ENCODE measurements around the gene DAAM2.

DAAM2 gene

GRCh38 chr6:39790772-39791171 lies 1.4 kb upstream of the DAAM2 start:
- TF ChIP-seq CTCF (conservative IDR thresholded peaks at IDR 0.05) = no peak
- no peak overlapping the region for H3K27ac ChIP-seq

GRCh38 chr6:39791311-39791710 lies 865 bp upstream of the DAAM2 start:
- H3K27ac ChIP-seq = no peak overlapping the region
- no peak for TF ChIP-seq CTCF (conservative IDR thresholded peaks at IDR 0.05)

- no peak for TF ChIP-seq CTCF (conservative IDR thresholded peaks at IDR 0.05)
- H3K27ac ChIP-seq = peak overlapping the region; percentile 43; the same call in 1 of the 2 replicates
Measured at GRCh38 chr6:39792540-39793450, 619 bp downstream of the DAAM2 start.

- H3K27ac ChIP-seq = no peak overlapping the region
- TF ChIP-seq CTCF (conservative IDR thresholded peaks at IDR 0.05) = no peak
Measured at GRCh38 chr6:39793516-39793915, 1.3 kb downstream of the DAAM2 start.

GRCh38 chr6:39794231-39794630 lies 2.1 kb downstream of the DAAM2 start:
- no peak overlapping the region for H3K27ac ChIP-seq
- TF ChIP-seq CTCF (conservative IDR thresholded peaks at IDR 0.05) = no peak

- no peak for TF ChIP-seq CTCF (conservative IDR thresholded peaks at IDR 0.05)
- H3K27ac ChIP-seq = no peak overlapping the region
Measured at GRCh38 chr6:39797751-39798150, 5.6 kb downstream of the DAAM2 start.

GRCh38 chr6:39800034-39801032 lies 8.2 kb downstream of the DAAM2 start:
- no peak for TF ChIP-seq CTCF (conservative IDR thresholded peaks at IDR 0.05)
- H3K27ac ChIP-seq = no peak overlapping the region

Measured in VCaP (cell line).